Measurements from ENCODE around the gene CCSER2. TPM values are rescaled to one million over a fixed set of nuclear protein-coding genes. Genes with fewer than 3 reads are reported as not detected.
"Not testable (repeated sequence)": the region's sequence is repeated elsewhere in the genome, so short reads cannot be mapped to it uniquely, and the experiment has no call there.

The CCSER2 gene
- total RNA-seq, 1 experiment from 2014 or later, result 45.0 TPM

GRCh38 chr10:84392181-84392580 is 63.8 kb downstream of the CCSER2 start:
- Histone ChIP-seq H3K4me3 (no peak overlapping the region), H3K9me3 (replicated peaks) (0 out of 2 replicates have a peak, but pooled peaks cover 2% of the 10 kb centered on the region), H3K36me3 (peaks cover 28% of the 10 kb centered on the region), H3K27me3 (replicated peaks) (no peaks in the 10 kb centered on the region), H3K27ac (no peak overlapping the region), H3K4me1 (replicated peaks) (0 out of 2 replicates have a peak, but pooled peaks cover 2% of the 10 kb centered on the region)
- DNase-seq (ENCODE audit: low read depth in 1 of 2, low spot score in 2 of 2), result no peak

GRCh38 chr10:84395581-84395980 is 67.2 kb downstream of the CCSER2 start:
- Histone ChIP-seq H3K36me3 (peaks cover 15% of the 10 kb centered on the region), H3K27ac (no peak overlapping the region), H3K27me3 (replicated peaks) (no peaks in the 10 kb centered on the region), H3K4me1 (replicated peaks) (peaks cover 9% of the 10 kb centered on the region; the same call in 1 of the 2 replicates), H3K9me3 (replicated peaks) (0 out of 2 replicates have a peak, but pooled peaks cover 2% of the 10 kb centered on the region), H3K4me3 (no peak overlapping the region)
- no peak for DNase-seq (ENCODE audit: low read depth in 1 of 2, low spot score in 2 of 2)

- H3K27ac ChIP-seq, result no peak overlapping the region
- H3K4me1 ChIP-seq (replicated peaks), result peaks cover 9% of the 10 kb centered on the region; the same call in 1 of the 2 replicates
- no peak for DNase-seq (ENCODE audit: low read depth in 1 of 2, low spot score in 2 of 2)
- no peaks in the 10 kb centered on the region for H3K27me3 ChIP-seq (replicated peaks)
- 0 out of 2 replicates have a peak, but pooled peaks cover 2% of the 10 kb centered on the region for H3K9me3 ChIP-seq (replicated peaks)
- H3K36me3 ChIP-seq, result peaks cover 3% of the 10 kb centered on the region; the same call in 1 of the 2 replicates
- no peak overlapping the region for H3K4me3 ChIP-seq
These were observed 69.4 kb downstream of the CCSER2 start for GRCh38 chr10:84397735-84398144.

- no peak for DNase-seq (ENCODE audit: low read depth in 1 of 2, low spot score in 2 of 2)
- Histone ChIP-seq H3K36me3 (peaks cover 3% of the 10 kb centered on the region; the same call in 1 of the 2 replicates), H3K9me3 (replicated peaks) (0 out of 2 replicates have a peak, but pooled peaks cover 2% of the 10 kb centered on the region), H3K27ac (no peak overlapping the region), H3K4me3 (no peak overlapping the region), H3K4me1 (replicated peaks) (peaks cover 9% of the 10 kb centered on the region; the same call in 1 of the 2 replicates), H3K27me3 (replicated peaks) (no peaks in the 10 kb centered on the region)
These were observed 70.3 kb downstream of the CCSER2 start for GRCh38 chr10:84398696-84399095.

GRCh38 chr10:84401854-84402611 is 73.6 kb downstream of the CCSER2 start:
- H3K36me3 ChIP-seq, result no peaks in the 10 kb centered on the region
- H3K27ac ChIP-seq, result no peak overlapping the region
- H3K4me1 ChIP-seq (replicated peaks), result peaks cover 7% of the 10 kb centered on the region; the same call in 1 of the 2 replicates
- no peak overlapping the region for H3K4me3 ChIP-seq
- DNase-seq (ENCODE audit: low read depth in 1 of 2, low spot score in 2 of 2), result no peak
- no peaks in the 10 kb centered on the region for H3K9me3 ChIP-seq (replicated peaks)
- no peaks in the 10 kb centered on the region for H3K27me3 ChIP-seq (replicated peaks)

GRCh38 chr10:84404783-84405182 is 76.4 kb downstream of the CCSER2 start:
- H3K27me3 ChIP-seq (replicated peaks), result no peaks in the 10 kb centered on the region
- no peak for DNase-seq (ENCODE audit: low read depth in 1 of 2, low spot score in 2 of 2)
- H3K4me1 ChIP-seq (replicated peaks), result no peaks in the 10 kb centered on the region
- no peak overlapping the region for H3K27ac ChIP-seq
- no peak overlapping the region for H3K4me3 ChIP-seq
- H3K36me3 ChIP-seq, result no peaks in the 10 kb centered on the region
- H3K9me3 ChIP-seq (replicated peaks), result no peaks in the 10 kb centered on the region

- no peak overlapping the region for H3K27ac ChIP-seq
- H3K36me3 ChIP-seq, result no peaks in the 10 kb centered on the region
- H3K4me3 ChIP-seq, result no peak overlapping the region
- H3K27me3 ChIP-seq (replicated peaks), result no peaks in the 10 kb centered on the region
- H3K9me3 ChIP-seq (replicated peaks), result no peaks in the 10 kb centered on the region; the same call in 1 of the 2 replicates
- no peaks in the 10 kb centered on the region for H3K4me1 ChIP-seq (replicated peaks)
- DNase-seq (ENCODE audit: low read depth in 1 of 2, low spot score in 2 of 2), result no peak
These were observed 77.3 kb downstream of the CCSER2 start for GRCh38 chr10:84405662-84406061.

- Histone ChIP-seq H3K4me1 (replicated peaks) (no peaks in the 10 kb centered on the region), H3K9me3 (replicated peaks) (no peaks in the 10 kb centered on the region; the same call in 1 of the 2 replicates), H3K27me3 (replicated peaks) (no peaks in the 10 kb centered on the region), H3K27ac (no peak overlapping the region), H3K36me3 (no peaks in the 10 kb centered on the region), H3K4me3 (no peak overlapping the region)
- DNase-seq (ENCODE audit: low read depth in 1 of 2, low spot score in 2 of 2), result no peak
These were observed 78.2 kb downstream of the CCSER2 start for GRCh38 chr10:84406561-84406960.

GRCh38 chr10:84407388-84408049 is 79.1 kb downstream of the CCSER2 start:
- Histone ChIP-seq H3K27me3 (replicated peaks) (no peaks in the 10 kb centered on the region), H3K36me3 (no peaks in the 10 kb centered on the region), H3K9me3 (replicated peaks) (peaks cover 6% of the 10 kb centered on the region), H3K27ac (no peak overlapping the region), H3K4me1 (replicated peaks) (no peaks in the 10 kb centered on the region), H3K4me3 (no peak overlapping the region)
- DNase-seq (ENCODE audit: low read depth in 1 of 2, low spot score in 2 of 2), result no peak

- Histone ChIP-seq H3K4me3 (no peak overlapping the region), H3K27ac (no peak overlapping the region), H3K4me1 (replicated peaks) (no peaks in the 10 kb centered on the region), H3K9me3 (replicated peaks) (peaks cover 20% of the 10 kb centered on the region), H3K27me3 (replicated peaks) (no peaks in the 10 kb centered on the region), H3K36me3 (peaks cover 20% of the 10 kb centered on the region)
- DNase-seq (ENCODE audit: low read depth in 1 of 2, low spot score in 2 of 2), result no peak
These were observed 84.1 kb downstream of the CCSER2 start for GRCh38 chr10:84412482-84412881.

GRCh38 chr10:84414110-84414509 is 85.7 kb downstream of the CCSER2 start:
- H3K36me3 ChIP-seq, result peaks cover 31% of the 10 kb centered on the region
- not testable (repeated sequence) for H3K27me3 ChIP-seq (replicated peaks); H3K4me1 ChIP-seq (replicated peaks); H3K27ac ChIP-seq; DNase-seq (ENCODE audit: low read depth in 1 of 2, low spot score in 2 of 2); H3K4me3 ChIP-seq
- peaks cover 20% of the 10 kb centered on the region for H3K9me3 ChIP-seq (replicated peaks)

- Histone ChIP-seq H3K36me3 (peaks cover 45% of the 10 kb centered on the region), H3K4me3 (no peak overlapping the region), H3K4me1 (replicated peaks) (no peaks in the 10 kb centered on the region), H3K27me3 (replicated peaks) (no peaks in the 10 kb centered on the region), H3K27ac (no peak overlapping the region), H3K9me3 (replicated peaks) (peaks cover 20% of the 10 kb centered on the region)
- DNase-seq (ENCODE audit: low read depth in 1 of 2, low spot score in 2 of 2), result no peak
These were observed 87.3 kb downstream of the CCSER2 start for GRCh38 chr10:84415539-84416244.

- no peaks in the 10 kb centered on the region for H3K4me1 ChIP-seq (replicated peaks)
- no peaks in the 10 kb centered on the region for H3K27me3 ChIP-seq (replicated peaks)
- peaks cover 20% of the 10 kb centered on the region for H3K9me3 ChIP-seq (replicated peaks)
- H3K36me3 ChIP-seq, result peaks cover 47% of the 10 kb centered on the region
- DNase-seq (ENCODE audit: low read depth in 1 of 2, low spot score in 2 of 2), result no peak
- H3K27ac ChIP-seq, result no peak overlapping the region
- H3K4me3 ChIP-seq, result no peak overlapping the region
These were observed 87.8 kb downstream of the CCSER2 start for GRCh38 chr10:84416245-84416555.

- peak in 1 of 2 experiments; percentile 26 for DNase-seq (ENCODE audit: low read depth in 1 of 2, low spot score in 2 of 2)
- peak overlapping the region; percentile 88 for H3K27ac ChIP-seq
- peaks cover 40% of the 10 kb centered on the region for H3K36me3 ChIP-seq
- H3K4me1 ChIP-seq (replicated peaks), result peaks cover 48% of the 10 kb centered on the region
- no peaks in the 10 kb centered on the region for H3K9me3 ChIP-seq (replicated peaks)
- no peaks in the 10 kb centered on the region for H3K27me3 ChIP-seq (replicated peaks)
- no peak overlapping the region for H3K4me3 ChIP-seq
These were observed 95.3 kb downstream of the CCSER2 start for GRCh38 chr10:84423719-84424118.

Data from SJSA1 (cell line).